ENCODE data around the gene FOXD4L1. TPM values are rescaled to one million over a fixed set of nuclear protein-coding genes. Genes with fewer than 3 reads are reported as not detected.
"Not testable (repeated sequence)": the region's sequence is repeated elsewhere in the genome, so short reads cannot be mapped to it uniquely, and the experiment has no call there.

FOXD4L1 gene
- total and polyA plus RNA-seq, 4 donors: 0.10 to 0.27 (median 0.16) TPM; not detected in 1

- 1% methylated on average over 87 to 116 of the region's 116 CpGs for WGBS, 2 donors
- H3K27me3 ChIP-seq (ENCODE audit: control insufficient read depth in 1 of 2, insufficient read depth in 2 of 2, low read length in 1 of 2); H3K36me3 ChIP-seq (ENCODE audit: control insufficient read depth in 1 of 2, insufficient read depth in 2 of 2, low read length in 1 of 2); H3K9me3 ChIP-seq (ENCODE audit: control insufficient read depth, low read length); ATAC-seq (ENCODE audit: low FRiP score); H3K4me1 ChIP-seq (ENCODE audit: control insufficient read depth in 1 of 2, insufficient read depth in 2 of 2, low read length in 2 of 2); intact Hi-C loops (cut with DNase I); H3K27ac ChIP-seq (ENCODE audit: low read depth in 1 of 2, low read length in 2 of 2): not testable (repeated sequence)
- peak; percentile 66 to 80 for DNase-seq
- H3K4me3 ChIP-seq (ENCODE audit: low read length in 2 of 2): peak overlapping the region in 1 of 2 donors; percentile 25
Observed at GRCh38 chr2:113503094-113504042, 4.9 kb downstream of the FOXD4L1 start.

- H3K4me3 ChIP-seq (ENCODE audit: low read length in 2 of 2); H3K36me3 ChIP-seq (ENCODE audit: control insufficient read depth in 1 of 2, insufficient read depth in 2 of 2, low read length in 1 of 2); H3K4me1 ChIP-seq (ENCODE audit: control insufficient read depth in 1 of 2, insufficient read depth in 2 of 2, low read length in 2 of 2); H3K9me3 ChIP-seq (ENCODE audit: control insufficient read depth, low read length); DNase-seq; H3K27ac ChIP-seq (ENCODE audit: low read depth in 1 of 2, low read length in 2 of 2); intact Hi-C loops (cut with DNase I); ATAC-seq (ENCODE audit: low FRiP score); H3K27me3 ChIP-seq (ENCODE audit: control insufficient read depth in 1 of 2, insufficient read depth in 2 of 2, low read length in 1 of 2): not testable (repeated sequence)
- 9 to 15% methylated on average over 18 to 21 of the region's 23 CpGs for WGBS, 2 donors
Observed at GRCh38 chr2:113504081-113504480, 5.6 kb downstream of the FOXD4L1 start.

- WGBS, 2 donors: 19 to 22% methylated on average over 11 to 13 of the region's 14 CpGs
- H3K27me3 ChIP-seq (ENCODE audit: control insufficient read depth in 1 of 2, insufficient read depth in 2 of 2, low read length in 1 of 2); H3K27ac ChIP-seq (ENCODE audit: low read depth in 1 of 2, low read length in 2 of 2); H3K4me1 ChIP-seq (ENCODE audit: control insufficient read depth in 1 of 2, insufficient read depth in 2 of 2, low read length in 2 of 2); DNase-seq; H3K4me3 ChIP-seq (ENCODE audit: low read length in 2 of 2); intact Hi-C loops (cut with DNase I); ATAC-seq (ENCODE audit: low FRiP score); H3K36me3 ChIP-seq (ENCODE audit: control insufficient read depth in 1 of 2, insufficient read depth in 2 of 2, low read length in 1 of 2); H3K9me3 ChIP-seq (ENCODE audit: control insufficient read depth, low read length): not testable (repeated sequence)
Observed at GRCh38 chr2:113507394-113508140, 9.1 kb downstream of the FOXD4L1 start.

GRCh38 chr2:113508187-113508586 is 9.7 kb downstream of the FOXD4L1 start:
- H3K9me3 ChIP-seq (ENCODE audit: control insufficient read depth, low read length); H3K27ac ChIP-seq (ENCODE audit: low read depth in 1 of 2, low read length in 2 of 2); ATAC-seq (ENCODE audit: low FRiP score); H3K27me3 ChIP-seq (ENCODE audit: control insufficient read depth in 1 of 2, insufficient read depth in 2 of 2, low read length in 1 of 2); H3K4me1 ChIP-seq (ENCODE audit: control insufficient read depth in 1 of 2, insufficient read depth in 2 of 2, low read length in 2 of 2); intact Hi-C loops (cut with DNase I); H3K36me3 ChIP-seq (ENCODE audit: control insufficient read depth in 1 of 2, insufficient read depth in 2 of 2, low read length in 1 of 2); H3K4me3 ChIP-seq (ENCODE audit: low read length in 2 of 2); DNase-seq: not testable (repeated sequence)
- WGBS, 2 donors: 33 to 43% methylated on average over 7 to 11 of the region's 11 CpGs

GRCh38 chr2:113510913-113511312 is 12.4 kb downstream of the FOXD4L1 start:
- H3K4me1 ChIP-seq (ENCODE audit: control insufficient read depth in 1 of 2, insufficient read depth in 2 of 2, low read length in 2 of 2); H3K4me3 ChIP-seq (ENCODE audit: low read length in 2 of 2); DNase-seq; H3K27me3 ChIP-seq (ENCODE audit: control insufficient read depth in 1 of 2, insufficient read depth in 2 of 2, low read length in 1 of 2); H3K27ac ChIP-seq (ENCODE audit: low read depth in 1 of 2, low read length in 2 of 2); intact Hi-C loops (cut with DNase I); H3K9me3 ChIP-seq (ENCODE audit: control insufficient read depth, low read length); ATAC-seq (ENCODE audit: low FRiP score); H3K36me3 ChIP-seq (ENCODE audit: control insufficient read depth in 1 of 2, insufficient read depth in 2 of 2, low read length in 1 of 2): not testable (repeated sequence)
- WGBS, 2 donors: 78 to 85% methylated on average over 2 of the region's 3 CpGs

- H3K36me3 ChIP-seq (ENCODE audit: control insufficient read depth in 1 of 2, insufficient read depth in 2 of 2, low read length in 1 of 2); H3K27ac ChIP-seq (ENCODE audit: low read depth in 1 of 2, low read length in 2 of 2); H3K4me3 ChIP-seq (ENCODE audit: low read length in 2 of 2); DNase-seq; H3K27me3 ChIP-seq (ENCODE audit: control insufficient read depth in 1 of 2, insufficient read depth in 2 of 2, low read length in 1 of 2); ATAC-seq (ENCODE audit: low FRiP score); H3K9me3 ChIP-seq (ENCODE audit: control insufficient read depth, low read length); H3K4me1 ChIP-seq (ENCODE audit: control insufficient read depth in 1 of 2, insufficient read depth in 2 of 2, low read length in 2 of 2); intact Hi-C loops (cut with DNase I): not testable (repeated sequence)
- 75 to 78% methylated on average over 14 of the region's 14 CpGs for WGBS, 2 donors
Observed at GRCh38 chr2:113511859-113512258, 13.4 kb downstream of the FOXD4L1 start.

GRCh38 chr2:113515457-113515856 is 17.0 kb downstream of the FOXD4L1 start:
- ATAC-seq (ENCODE audit: low FRiP score); H3K27ac ChIP-seq (ENCODE audit: low read depth in 1 of 2, low read length in 2 of 2); H3K9me3 ChIP-seq (ENCODE audit: control insufficient read depth, low read length); H3K4me3 ChIP-seq (ENCODE audit: low read length in 2 of 2); H3K4me1 ChIP-seq (ENCODE audit: control insufficient read depth in 1 of 2, insufficient read depth in 2 of 2, low read length in 2 of 2); DNase-seq; intact Hi-C loops (cut with DNase I); H3K36me3 ChIP-seq (ENCODE audit: control insufficient read depth in 1 of 2, insufficient read depth in 2 of 2, low read length in 1 of 2); H3K27me3 ChIP-seq (ENCODE audit: control insufficient read depth in 1 of 2, insufficient read depth in 2 of 2, low read length in 1 of 2): not testable (repeated sequence)
- 57 to 74% methylated on average over 8 of the region's 8 CpGs for WGBS, 2 donors

- H3K27ac ChIP-seq (ENCODE audit: low read depth in 1 of 2, low read length in 2 of 2); H3K36me3 ChIP-seq (ENCODE audit: control insufficient read depth in 1 of 2, insufficient read depth in 2 of 2, low read length in 1 of 2); H3K4me1 ChIP-seq (ENCODE audit: control insufficient read depth in 1 of 2, insufficient read depth in 2 of 2, low read length in 2 of 2); ATAC-seq (ENCODE audit: low FRiP score); intact Hi-C loops (cut with DNase I); DNase-seq; H3K27me3 ChIP-seq (ENCODE audit: control insufficient read depth in 1 of 2, insufficient read depth in 2 of 2, low read length in 1 of 2); H3K4me3 ChIP-seq (ENCODE audit: low read length in 2 of 2); H3K9me3 ChIP-seq (ENCODE audit: control insufficient read depth, low read length): not testable (repeated sequence)
- WGBS, 2 donors: 82 to 84% methylated on average over 3 of the region's 3 CpGs
Observed at GRCh38 chr2:113515995-113516394, 17.5 kb downstream of the FOXD4L1 start.
